ENCODE data around the gene MFSD2B. TPM values are rescaled to one million over a fixed set of nuclear protein-coding genes. Genes with fewer than 3 reads are reported as not detected.

MFSD2B gene
- total RNA-seq, 2 donors from 2014 or later = 0.30 TPM; not detected in 1

DNA sequence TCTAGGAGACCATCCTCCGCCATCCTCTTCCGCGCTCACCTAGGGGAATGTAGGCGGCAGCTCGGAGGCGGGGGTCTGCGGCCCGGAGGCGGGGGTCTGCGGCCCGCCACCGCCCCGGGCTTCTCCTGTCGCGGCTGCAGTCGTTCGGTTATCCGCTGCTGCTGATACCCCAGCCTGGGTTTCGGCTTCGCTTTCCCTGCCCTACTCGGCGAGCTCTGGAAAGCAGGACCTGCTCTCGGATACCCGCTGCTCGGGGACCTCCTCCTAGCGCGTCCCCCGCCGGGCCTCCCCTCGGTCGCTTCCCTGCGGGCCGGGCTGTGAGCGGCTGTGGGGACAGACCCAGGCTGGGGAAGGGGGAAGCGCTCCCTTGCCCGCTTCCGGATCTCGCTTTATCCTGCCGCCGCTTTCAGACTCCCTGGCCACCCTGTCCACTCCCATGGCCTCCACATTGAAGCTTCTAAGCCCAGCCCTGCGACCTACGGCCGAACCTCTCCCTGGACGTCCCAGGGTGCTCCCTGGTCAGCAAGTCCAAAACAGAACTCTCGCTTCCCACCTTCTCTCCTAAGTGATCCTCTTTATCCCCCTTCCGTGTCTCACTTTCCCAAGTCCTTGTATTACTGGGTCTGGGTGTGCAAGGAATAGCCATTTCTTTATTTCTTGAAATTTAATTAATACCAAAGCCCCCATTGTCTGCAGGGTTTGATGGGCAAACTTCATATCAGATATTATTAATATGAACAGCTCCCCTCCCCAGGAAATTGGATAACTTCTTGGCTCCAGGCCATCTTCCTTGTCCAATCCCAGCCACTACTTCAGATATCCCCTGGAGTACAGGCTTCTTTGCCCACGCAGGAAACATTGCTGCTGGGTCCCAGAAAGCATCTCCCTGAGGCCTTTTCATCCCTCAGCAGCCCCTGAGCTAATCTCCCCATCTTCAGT, 40.4 kb downstream of the MFSD2B start:
- Histone ChIP-seq H3K27me3 (no peaks in the 10 kb centered on the region), H3K36me3 (no peaks in the 10 kb centered on the region), H3K4me3 (peak overlapping the region; percentile 67 to 79), H3K9me3 (no peaks in the 10 kb centered on the region), H3K4me1 (peaks cover 0 to 26% of the 10 kb centered on the region in 2 donors), H3K27ac (peak overlapping the region; percentile 52 to 56)
- TF ChIP-seq, protein P1, sequence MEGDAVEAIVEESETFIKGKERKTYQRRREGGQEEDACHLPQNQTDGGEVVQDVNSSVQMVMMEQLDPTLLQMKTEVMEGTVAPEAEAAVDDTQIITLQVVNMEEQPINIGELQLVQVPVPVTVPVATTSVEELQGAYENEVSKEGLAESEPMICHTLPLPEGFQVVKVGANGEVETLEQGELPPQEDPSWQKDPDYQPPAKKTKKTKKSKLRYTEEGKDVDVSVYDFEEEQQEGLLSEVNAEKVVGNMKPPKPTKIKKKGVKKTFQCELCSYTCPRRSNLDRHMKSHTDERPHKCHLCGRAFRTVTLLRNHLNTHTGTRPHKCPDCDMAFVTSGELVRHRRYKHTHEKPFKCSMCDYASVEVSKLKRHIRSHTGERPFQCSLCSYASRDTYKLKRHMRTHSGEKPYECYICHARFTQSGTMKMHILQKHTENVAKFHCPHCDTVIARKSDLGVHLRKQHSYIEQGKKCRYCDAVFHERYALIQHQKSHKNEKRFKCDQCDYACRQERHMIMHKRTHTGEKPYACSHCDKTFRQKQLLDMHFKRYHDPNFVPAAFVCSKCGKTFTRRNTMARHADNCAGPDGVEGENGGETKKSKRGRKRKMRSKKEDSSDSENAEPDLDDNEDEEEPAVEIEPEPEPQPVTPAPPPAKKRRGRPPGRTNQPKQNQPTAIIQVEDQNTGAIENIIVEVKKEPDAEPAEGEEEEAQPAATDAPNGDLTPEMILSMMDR (IDR thresholded peaks at IDR 0.05) = no peak
- peak; percentile 60 for DNase-seq (ENCODE audit: low spot score)

GRCh38 chr2:24051833-24052232, 41.9 kb downstream of the MFSD2B start:
- TF ChIP-seq, protein P1 (IDR thresholded peaks at IDR 0.05) = no peak
- H3K4me3 ChIP-seq = no peak overlapping the region
- H3K27me3 ChIP-seq = no peaks in the 10 kb centered on the region

DNA sequence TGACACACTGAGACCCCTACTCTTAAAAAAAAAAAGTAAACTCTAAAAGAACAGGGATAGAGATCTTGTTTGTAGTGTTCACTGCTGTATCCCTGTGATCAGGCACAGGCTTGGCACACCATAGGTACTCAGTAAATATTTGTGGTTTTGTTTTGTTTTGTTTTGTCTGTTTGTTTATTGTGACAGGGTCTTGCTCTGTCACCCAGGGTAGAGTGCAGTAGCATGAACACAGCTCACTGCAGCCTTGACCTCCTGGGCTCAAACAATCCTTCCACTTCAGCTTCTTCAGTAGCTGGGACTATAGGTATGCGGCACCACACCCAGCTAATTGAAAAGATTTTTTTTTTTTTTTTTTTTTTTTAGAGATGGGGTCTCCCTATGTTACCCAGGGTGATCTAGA, 43.1 kb downstream of the MFSD2B start:
- TF ChIP-seq, protein P1 (IDR thresholded peaks at IDR 0.05) = no peak
- Histone ChIP-seq H3K9me3 (no peaks in the 10 kb centered on the region), H3K4me1 (peaks cover 0 to 14% of the 10 kb centered on the region in 2 donors), H3K4me3 (no peak overlapping the region), H3K27me3 (no peaks in the 10 kb centered on the region), H3K36me3 (no peaks in the 10 kb centered on the region), H3K27ac (no peak overlapping the region)
- DNase-seq (ENCODE audit: low spot score) = no peak

More at GRCh38 chr2:24051833-24052232, 41.9 kb downstream of the MFSD2B start:
- no peaks in the 10 kb centered on the region for H3K36me3 ChIP-seq
- DNase-seq (ENCODE audit: low spot score) = no peak
- no peak overlapping the region for H3K27ac ChIP-seq
- H3K9me3 ChIP-seq = no peaks in the 10 kb centered on the region
- peaks cover 0 to 14% of the 10 kb centered on the region in 2 donors for H3K4me1 ChIP-seq

GRCh38 chr2:24054366-24055010, 44.6 kb downstream of the MFSD2B start:
- TF ChIP-seq, protein P1 (IDR thresholded peaks at IDR 0.05) = no peak
- H3K4me1 ChIP-seq = peaks cover 0 to 6% of the 10 kb centered on the region in 2 donors
- no peaks in the 10 kb centered on the region for H3K36me3 ChIP-seq
- H3K27ac ChIP-seq = no peak overlapping the region
- DNase-seq (ENCODE audit: low spot score) = no peak
- H3K9me3 ChIP-seq = no peaks in the 10 kb centered on the region
- no peaks in the 10 kb centered on the region for H3K27me3 ChIP-seq
- H3K4me3 ChIP-seq = no peak overlapping the region

GRCh38 chr2:24055750-24056149, 45.9 kb downstream of the MFSD2B start:
- TF ChIP-seq, protein P1 (IDR thresholded peaks at IDR 0.05) = no peak
- H3K27me3 ChIP-seq = no peaks in the 10 kb centered on the region
- H3K4me3 ChIP-seq = no peak overlapping the region
- no peak overlapping the region for H3K27ac ChIP-seq
- H3K36me3 ChIP-seq = no peaks in the 10 kb centered on the region
- DNase-seq (ENCODE audit: low spot score) = no peak
- H3K9me3 ChIP-seq = no peaks in the 10 kb centered on the region
- H3K4me1 ChIP-seq = no peaks in the 10 kb centered on the region
